DMS153 treated with DMSO at 0.1 percent for 48 hours (cell line): ENCODE results near the gene MICB.
"Not testable (repeated sequence)": the region's sequence is repeated elsewhere in the genome, so short reads cannot be mapped to it uniquely, and the experiment has no call there.

Experiments
- DNase-seq: peaks from one replicate; lab custom pipeline; 2025; ENCODE audit not compliant: unreplicated experiment; lab: John Stamatoyannopoulos, UW

MICB gene

GRCh38 chr6:31498748-31499147 lies 803 bp downstream of the MICB start:
- no peak for DNase-seq

DNA sequence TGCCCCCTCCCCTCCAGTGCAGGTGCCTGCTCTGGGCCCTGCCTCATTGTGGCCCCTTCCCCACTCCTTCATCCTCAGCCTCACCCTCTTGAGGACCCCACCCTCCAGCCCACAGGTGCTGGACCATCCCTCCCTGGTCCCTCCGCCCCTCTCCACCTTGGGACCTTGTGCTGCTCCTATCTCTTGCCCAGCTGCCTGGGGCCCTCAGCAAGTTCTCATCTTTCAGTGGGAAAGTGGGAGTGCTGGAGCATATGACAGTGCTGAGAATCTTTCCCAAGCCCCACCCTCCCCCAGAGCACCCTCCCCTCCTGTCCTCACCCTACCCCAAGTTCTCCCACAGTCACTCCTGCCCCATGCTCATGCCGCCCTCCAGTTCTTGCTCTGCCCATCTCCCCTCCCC lies 1.7 kb downstream of the MICB start:
- not testable (repeated sequence) for DNase-seq

- DNase-seq, result no peak
Observed at GRCh38 chr6:31502586-31502985, 4.6 kb downstream of the MICB start.

DNA sequence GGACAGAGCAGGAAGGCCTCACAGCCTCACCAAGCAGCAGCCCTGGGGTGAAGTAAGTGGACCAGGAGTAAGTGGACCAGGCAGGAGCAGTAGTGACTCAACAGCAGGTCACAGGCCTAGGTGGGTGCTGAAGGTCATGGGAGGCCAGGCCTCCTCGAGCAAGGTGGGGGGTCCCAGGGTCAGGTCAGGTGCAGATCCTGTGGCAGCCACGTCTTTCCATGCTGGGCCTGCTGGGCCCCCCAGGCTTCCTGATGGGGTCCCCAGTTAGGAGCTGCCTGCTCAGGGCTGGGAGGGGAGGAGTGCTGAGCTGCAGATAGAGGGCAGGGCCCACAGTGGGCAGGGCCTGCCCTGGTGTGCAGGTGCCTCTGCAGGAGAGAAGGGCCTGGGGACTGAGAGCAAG lies 11.1 kb downstream of the MICB start:
- not testable (repeated sequence) for DNase-seq

- no peak for DNase-seq
Observed at GRCh38 chr6:31510007-31510406, 12.1 kb downstream of the MICB start.

DNA sequence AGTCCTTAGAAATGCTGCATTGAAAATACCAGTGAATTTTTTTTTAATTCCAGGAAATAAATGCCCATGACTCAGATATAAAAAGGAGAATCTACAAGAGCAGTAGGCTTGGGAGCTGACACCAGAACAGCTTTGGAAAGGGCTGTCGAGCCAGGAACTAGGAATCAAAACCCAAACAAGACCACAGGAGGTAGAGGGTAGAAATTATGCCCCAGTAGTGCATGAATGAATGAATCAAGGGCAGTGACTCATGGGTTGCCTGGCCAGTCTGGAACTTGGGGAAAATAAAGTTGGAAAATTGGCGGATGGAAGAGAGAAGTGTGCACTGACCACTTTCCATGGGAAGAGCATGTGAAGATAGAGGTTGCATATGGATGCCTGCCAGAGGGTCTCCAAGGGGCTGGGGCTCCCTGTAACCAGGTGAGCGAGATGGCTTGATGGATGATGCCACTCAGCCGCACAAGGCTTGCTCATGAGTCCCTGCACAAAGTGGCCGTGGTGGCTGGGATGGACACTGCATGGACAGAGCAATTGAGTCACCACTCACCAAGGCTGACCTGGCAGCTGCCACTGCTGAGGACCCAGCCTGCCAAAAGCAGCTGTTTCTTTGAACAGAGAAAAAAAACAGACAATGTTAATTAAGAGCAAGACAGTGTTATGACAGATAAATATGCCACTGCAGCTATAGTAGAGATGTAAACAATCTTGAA lies 15.7 kb downstream of the MICB start:
- no peak for DNase-seq

GRCh38 chr6:31521835-31522234 lies 23.9 kb downstream of the MICB start:
- no peak for DNase-seq

DNA sequence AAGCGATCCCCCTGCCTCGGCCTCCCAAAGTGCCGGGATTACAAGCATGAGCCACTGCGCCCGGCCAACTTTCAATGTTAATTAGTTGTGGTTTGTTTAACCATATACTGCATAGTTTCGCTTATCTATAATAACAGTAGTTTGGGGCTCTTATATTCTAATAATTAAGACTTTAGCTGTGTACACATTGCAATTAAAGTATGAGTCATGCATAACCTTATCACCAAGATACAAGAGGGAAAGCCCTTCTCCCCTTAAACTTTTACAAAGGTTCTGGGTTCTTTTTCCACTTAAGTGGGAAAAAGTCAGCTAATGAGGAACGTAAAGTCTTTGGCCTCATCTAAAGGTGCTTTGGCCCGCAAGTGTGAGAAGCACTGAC lies 27.6 kb downstream of the MICB start:
- DNase-seq, result no peak

DNA sequence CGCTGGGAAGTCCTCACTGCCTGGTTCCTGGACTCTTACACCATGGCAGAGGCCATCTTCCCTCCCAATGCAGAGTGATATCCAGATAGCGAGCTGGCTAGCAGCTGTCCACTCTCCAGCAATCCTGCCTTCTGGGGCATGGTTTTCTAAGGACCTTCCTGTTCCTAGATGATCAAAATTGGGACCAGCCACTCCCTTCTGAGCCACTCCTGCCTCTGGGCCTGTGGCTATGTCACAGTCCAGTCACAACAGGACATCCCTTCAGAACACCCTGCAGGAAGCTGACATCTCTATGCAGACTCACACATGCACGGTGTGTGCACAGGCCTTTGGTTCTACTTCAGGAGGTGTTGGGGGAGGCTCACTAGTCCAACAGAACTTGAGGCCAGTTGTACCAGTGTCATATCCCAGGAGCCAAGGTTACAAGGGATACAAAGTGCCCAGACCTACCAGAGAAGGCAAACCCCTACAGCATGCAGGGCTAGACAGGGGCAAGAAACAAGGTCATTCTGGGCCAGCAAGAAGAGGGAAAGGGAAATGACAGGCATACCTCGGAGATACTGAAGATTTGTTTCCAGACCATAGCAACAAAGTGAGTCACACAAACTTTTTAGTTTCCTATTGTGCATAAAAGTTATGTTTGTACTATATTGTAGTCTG lies 28.1 kb downstream of the MICB start:
- no peak for DNase-seq

DNA sequence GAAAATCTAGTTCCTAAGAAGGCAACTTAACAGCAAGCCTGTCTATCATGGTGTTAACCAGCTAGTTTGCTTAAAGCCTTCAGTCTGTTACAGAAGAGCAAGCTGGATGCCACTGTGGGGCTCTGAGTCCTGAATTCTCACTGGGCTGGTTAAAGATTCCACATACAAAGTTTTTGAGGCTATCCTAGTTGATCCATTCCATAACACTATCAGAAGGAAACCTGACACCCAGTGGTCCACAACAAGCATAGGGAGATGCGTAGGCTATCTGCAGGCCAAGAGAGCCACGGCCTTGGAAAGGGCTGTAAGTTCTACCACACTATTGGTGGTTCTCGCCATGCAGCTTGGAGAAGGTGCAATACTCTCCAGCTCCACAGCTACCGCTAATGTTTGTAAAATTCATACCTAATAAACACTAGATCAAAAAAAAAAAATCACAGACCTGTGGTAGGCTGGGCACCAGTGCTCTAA lies 30.4 kb downstream of the MICB start:
- no peak for DNase-seq

GRCh38 chr6:31528821-31529328 lies 30.9 kb downstream of the MICB start, which contains the start of gene MCCD1:
Gene MCCD1 (plus strand): TSS chr6:31528962. CDS start chr6:31529015, 53 bp downstream.
- DNase-seq, result no peak

DNA sequence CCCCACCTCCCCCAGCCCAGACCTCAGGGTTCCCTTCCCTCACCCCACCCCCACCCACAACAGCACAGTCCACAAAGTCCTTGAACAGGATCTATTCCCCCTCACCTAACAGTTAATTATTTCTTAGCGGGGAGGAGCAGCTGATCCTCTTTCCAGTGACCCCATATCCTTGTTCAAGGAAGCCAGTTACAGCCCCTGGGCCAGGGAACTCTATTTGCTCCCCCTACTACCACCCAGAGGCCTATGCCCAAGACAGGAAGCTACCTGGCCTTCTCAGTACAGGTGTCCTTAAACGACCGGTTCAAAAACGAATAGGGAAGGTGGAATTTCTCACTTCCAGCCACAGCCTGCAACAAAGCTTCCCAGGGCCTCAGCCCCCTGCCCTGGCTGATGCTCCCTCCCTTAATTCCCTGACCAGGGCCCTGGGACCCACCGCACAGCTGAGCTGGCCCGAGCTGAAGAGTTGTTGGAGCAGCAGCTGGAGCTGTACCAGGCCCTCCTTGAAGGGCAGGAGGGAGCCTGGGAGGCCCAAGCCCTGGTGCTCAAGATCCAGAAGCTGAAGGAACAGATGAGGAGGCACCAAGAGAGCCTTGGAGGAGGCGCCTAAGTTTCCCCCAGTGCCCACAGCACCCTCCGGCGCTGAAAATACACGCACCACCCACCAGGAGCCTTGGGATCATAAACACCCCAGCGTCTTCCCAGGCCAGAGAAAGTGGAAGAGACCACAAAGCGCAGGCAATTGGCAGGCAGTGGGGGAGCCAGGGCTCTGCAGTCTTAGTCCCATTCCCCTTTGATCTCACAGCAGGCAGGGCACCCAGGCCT lies 31.6 kb downstream of the MICB start:
- DNase-seq, result no peak

DNA sequence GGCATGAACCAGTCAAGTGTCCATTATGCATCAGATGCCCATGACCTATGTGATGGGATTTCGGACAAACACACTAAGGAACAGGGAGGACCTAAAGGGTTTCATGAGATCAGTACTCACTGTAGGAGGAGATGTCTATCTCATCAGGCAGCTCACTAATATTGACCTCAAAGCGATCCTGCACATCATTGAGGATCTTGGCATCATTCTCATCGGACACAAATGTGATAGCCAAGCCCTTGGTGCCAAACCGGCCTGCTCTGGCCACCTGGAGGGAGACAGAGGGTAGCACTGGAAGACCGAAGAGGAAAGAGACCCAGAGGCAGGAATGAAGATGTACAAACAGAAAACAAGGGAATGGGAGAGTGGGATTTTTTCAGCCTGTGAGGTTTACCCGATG lies 32.7 kb downstream of the MICB start:
- DNase-seq, result no peak

GRCh38 chr6:31531162-31531561 lies 33.2 kb downstream of the MICB start:
- DNase-seq, result no peak

- DNase-seq, result no peak
Observed at GRCh38 chr6:31531771-31532643, 34.1 kb downstream of the MICB start.

GRCh38 chr6:31532644-31533454 lies 34.9 kb downstream of the MICB start:
- no peak for DNase-seq

- DNase-seq, result no peak
Observed at GRCh38 chr6:31533455-31533841, 35.5 kb downstream of the MICB start.

DNA sequence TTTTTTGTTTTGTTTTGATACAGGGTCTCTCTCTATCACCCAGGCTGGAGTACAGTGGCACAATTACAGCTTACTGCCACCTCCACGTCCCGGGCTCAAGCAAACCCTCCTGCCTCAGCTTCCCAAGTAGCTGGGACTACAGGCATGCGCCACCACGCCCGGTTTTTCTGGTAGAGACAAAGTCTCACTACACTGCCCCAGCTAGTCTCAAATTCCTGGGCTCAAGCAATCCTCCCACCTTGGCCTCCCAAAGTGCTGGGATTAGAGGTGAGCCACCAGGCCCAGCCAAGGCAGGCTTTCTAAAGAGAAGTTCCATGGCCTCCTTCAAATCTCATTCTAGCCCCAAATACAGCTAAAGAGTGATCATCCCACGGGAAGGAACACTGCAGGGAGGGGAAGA lies 36.1 kb downstream of the MICB start:
- DNase-seq, result no peak

DNA sequence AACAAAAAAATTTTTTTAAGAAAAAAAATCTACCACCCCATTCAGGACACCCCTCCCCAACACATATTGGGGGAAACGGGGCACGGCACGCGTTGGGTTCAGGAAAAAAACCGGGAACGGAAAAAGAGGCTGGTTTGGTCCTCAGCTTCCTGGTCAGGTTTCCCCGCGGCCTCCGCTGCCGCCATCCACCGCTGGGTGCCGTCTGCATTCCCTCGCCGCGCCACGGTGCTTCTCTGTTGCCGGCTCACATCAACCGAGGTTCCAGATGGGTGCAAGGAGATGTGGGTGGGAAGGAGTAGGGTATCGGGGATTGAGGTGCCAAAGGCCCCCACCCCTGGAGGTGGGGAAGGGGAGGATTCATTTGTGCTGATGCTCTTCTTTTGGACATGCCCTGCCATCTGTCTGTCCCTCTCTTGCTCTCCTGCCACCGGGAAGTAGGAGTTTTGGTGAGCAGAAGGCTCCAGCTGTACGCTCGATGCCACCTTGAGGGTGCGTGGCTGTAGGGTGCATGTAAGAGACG lies 36.6 kb downstream of the MICB start:
- DNase-seq, result no peak
